MM.1S (cell line): ENCODE measurements around the gene P3H2.

Experiments used
- CTCF ChIP-seq: fragments of 300-600 bp; sonication (generic); IDR thresholded peaks from 2 replicates; pipeline ENCODE4 v1.5.1; 2016; ENCODE audit warnings: antibody characterized with exemption, low read length, mixed read lengths
- EZH2 ChIP-seq: fragments of 300-600 bp; sonication (generic); optimal IDR thresholded peaks from 2 replicates; pipeline ENCODE3; 2017; ENCODE audit warnings: low read depth, mild to moderate bottlenecking, antibody characterized with exemption, low read length, mixed read lengths

- TF ChIP-seq CTCF (no peak), EZH2 (no peak)
Observed at GRCh38 chr3:190003068-190003467, 117.6 kb downstream of the P3H2 start.
